NB4 (cell line): ENCODE results near the gene RGS3.

Source experiments
- MYC ChIP-seq: IDR thresholded peaks from 2 replicates; pipeline ENCODE4 v1.6.1; 2011; ENCODE audit warnings: low read depth, low read length
- POLR2A ChIP-seq: IDR thresholded peaks from 2 replicates; pipeline ENCODE4 v1.6.1; 2011; ENCODE audit warnings: mild to moderate bottlenecking; ENCODE audit not compliant: insufficient read length; ENCODE audit errors: extremely low read depth
- TF ChIP-seq, protein P1 (sequence below): IDR thresholded peaks from one replicate; pipeline ENCODE4 v1.5.1; 2012; ENCODE audit warnings: low read depth, low read length
- TF ChIP-seq, protein P2 (sequence below): IDR thresholded peaks from 2 replicates; pipeline ENCODE4 v1.6.1; 2011; ENCODE audit warnings: low read depth, low read length

DNA sequence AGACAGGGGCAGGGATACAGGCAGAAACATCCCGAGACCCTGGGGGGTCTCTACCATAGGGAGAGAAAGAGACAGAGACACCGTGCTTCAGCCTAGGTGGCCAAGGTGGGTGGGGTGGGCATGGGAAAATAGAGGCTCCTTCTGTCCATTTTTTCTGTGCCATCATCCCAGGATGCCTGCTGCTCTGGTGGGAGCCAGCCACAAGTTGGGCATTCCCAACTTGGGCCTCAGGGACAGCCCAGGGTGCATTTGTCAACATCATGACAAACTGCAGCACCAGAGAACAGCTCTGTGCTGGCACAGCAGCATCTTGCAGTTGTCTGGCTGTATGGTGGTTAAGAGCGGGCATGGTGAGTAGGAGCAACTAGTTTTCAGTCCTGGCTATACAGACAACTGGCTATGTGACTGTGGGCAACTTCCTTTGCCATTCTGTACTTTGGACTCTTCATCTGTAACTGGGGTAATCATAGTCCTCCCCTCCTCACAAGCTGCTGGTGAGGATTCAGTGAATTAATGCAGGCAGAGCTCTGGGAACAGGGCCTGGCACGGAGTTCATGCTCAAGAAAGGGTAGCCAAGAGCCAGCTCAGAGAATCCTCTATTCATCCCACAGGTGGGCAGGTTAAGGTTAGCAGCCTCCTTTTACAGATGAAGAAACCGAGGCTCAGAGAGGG, 100.4 kb downstream of the RGS3 start:
- no peak for TF ChIP-seq POLR2A
- TF ChIP-seq, protein P1, sequence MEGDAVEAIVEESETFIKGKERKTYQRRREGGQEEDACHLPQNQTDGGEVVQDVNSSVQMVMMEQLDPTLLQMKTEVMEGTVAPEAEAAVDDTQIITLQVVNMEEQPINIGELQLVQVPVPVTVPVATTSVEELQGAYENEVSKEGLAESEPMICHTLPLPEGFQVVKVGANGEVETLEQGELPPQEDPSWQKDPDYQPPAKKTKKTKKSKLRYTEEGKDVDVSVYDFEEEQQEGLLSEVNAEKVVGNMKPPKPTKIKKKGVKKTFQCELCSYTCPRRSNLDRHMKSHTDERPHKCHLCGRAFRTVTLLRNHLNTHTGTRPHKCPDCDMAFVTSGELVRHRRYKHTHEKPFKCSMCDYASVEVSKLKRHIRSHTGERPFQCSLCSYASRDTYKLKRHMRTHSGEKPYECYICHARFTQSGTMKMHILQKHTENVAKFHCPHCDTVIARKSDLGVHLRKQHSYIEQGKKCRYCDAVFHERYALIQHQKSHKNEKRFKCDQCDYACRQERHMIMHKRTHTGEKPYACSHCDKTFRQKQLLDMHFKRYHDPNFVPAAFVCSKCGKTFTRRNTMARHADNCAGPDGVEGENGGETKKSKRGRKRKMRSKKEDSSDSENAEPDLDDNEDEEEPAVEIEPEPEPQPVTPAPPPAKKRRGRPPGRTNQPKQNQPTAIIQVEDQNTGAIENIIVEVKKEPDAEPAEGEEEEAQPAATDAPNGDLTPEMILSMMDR = no peak
- TF ChIP-seq, protein P2, sequence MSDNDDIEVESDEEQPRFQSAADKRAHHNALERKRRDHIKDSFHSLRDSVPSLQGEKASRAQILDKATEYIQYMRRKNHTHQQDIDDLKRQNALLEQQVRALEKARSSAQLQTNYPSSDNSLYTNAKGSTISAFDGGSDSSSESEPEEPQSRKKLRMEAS = no peak
- no peak for TF ChIP-seq MYC
